ENCODE measurements around the gene ADGRL3.

The ADGRL3 gene

DNA sequence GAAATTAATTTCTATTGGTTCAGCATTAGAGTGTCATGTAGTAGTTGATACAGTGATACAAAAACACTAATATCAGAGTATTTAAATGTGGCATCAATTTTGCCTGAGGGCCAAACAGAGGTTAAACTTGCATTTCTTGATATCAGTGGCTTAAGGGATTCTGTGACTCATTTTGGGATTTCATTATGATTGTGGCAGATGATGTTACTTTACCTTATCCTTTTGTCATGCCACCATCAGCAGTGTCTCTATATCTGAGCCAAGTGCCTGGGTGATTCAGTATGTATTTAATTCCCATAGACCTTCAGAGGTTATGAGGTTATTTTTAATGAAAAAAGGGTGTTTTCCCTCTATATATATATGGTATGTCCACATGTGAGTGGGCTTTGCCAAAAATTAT lies 582.9 kb downstream of the ADGRL3 start:
- Histone ChIP-seq H3K4me1 (ENCODE audit: insufficient read depth, poor library complexity, severe bottlenecking) (no peaks in the 10 kb centered on the region), H3K36me3 (ENCODE audit: low read depth) (no peaks in the 10 kb centered on the region), H3K4me3 (ENCODE audit: severe bottlenecking) (no peak overlapping the region), H3K9me3 (ENCODE audit: severe bottlenecking) (no peaks in the 10 kb centered on the region), H3K27ac (ENCODE audit: poor library complexity, severe bottlenecking) (no peak overlapping the region), H3K27me3 (ENCODE audit: insufficient read depth, poor library complexity, severe bottlenecking) (no peaks in the 10 kb centered on the region)
- ATAC-seq (ENCODE audit: low read depth), result no peak
- TF ChIP-seq CTCF (IDR thresholded peaks at IDR 0.05; ENCODE audit: poor library complexity, severe bottlenecking), result no peak
- no peak for DNase-seq (ENCODE audit: low spot score)

DNA sequence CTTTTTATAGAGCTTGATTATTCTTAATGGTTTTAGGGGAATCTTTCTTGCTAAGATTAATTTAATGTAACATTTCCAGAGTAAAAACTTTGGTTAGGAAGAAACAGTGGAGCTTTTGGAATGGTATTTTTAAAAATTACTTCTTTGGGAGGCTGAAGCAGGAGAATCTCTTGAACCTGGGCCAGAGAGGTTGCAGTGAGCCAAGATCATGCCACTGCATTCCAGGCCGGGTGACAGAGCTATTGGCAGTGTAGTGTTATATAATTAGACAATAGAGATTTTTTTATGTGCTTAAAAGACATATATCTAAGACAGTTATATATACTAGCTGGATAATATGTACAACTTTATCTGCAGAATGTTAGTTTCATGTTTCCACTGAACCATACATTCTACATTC lies 585.6 kb downstream of the ADGRL3 start:
- H3K9me3 ChIP-seq (ENCODE audit: severe bottlenecking), result no peaks in the 10 kb centered on the region
- DNase-seq (ENCODE audit: low spot score), result no peak
- H3K4me1 ChIP-seq (ENCODE audit: insufficient read depth, poor library complexity, severe bottlenecking), result no peaks in the 10 kb centered on the region
- TF ChIP-seq CTCF (IDR thresholded peaks at IDR 0.05; ENCODE audit: poor library complexity, severe bottlenecking), result no peak
- no peaks in the 10 kb centered on the region for H3K27me3 ChIP-seq (ENCODE audit: insufficient read depth, poor library complexity, severe bottlenecking)
- H3K27ac ChIP-seq (ENCODE audit: poor library complexity, severe bottlenecking), result no peak overlapping the region
- H3K36me3 ChIP-seq (ENCODE audit: low read depth), result no peaks in the 10 kb centered on the region
- no peak for ATAC-seq (ENCODE audit: low read depth)
- no peak overlapping the region for H3K4me3 ChIP-seq (ENCODE audit: severe bottlenecking)

DNA sequence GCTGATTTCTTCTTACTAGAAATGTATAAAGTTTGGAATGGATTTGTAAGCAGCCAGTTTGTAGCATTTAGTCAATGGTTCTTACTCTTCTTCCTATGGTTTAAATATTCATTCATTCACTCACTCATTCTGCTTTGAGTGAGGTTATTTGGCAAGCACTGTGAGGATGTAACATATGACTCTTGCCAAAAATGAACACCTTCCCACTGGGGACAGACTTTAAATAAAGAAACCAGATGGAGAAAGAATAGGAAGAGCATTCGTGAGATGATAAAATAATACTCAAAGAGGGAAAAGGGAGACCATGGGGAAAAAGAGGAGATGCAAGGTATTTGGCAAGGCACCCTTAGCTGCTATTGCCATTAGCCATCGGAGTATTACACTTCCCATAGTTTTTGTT lies 586.1 kb downstream of the ADGRL3 start:
- Histone ChIP-seq H3K4me1 (ENCODE audit: insufficient read depth, poor library complexity, severe bottlenecking) (no peaks in the 10 kb centered on the region), H3K36me3 (ENCODE audit: low read depth) (no peaks in the 10 kb centered on the region), H3K9me3 (ENCODE audit: severe bottlenecking) (no peaks in the 10 kb centered on the region), H3K27me3 (ENCODE audit: insufficient read depth, poor library complexity, severe bottlenecking) (no peaks in the 10 kb centered on the region), H3K27ac (ENCODE audit: poor library complexity, severe bottlenecking) (no peak overlapping the region), H3K4me3 (ENCODE audit: severe bottlenecking) (no peak overlapping the region)
- no peak for DNase-seq (ENCODE audit: low spot score)
- TF ChIP-seq CTCF (IDR thresholded peaks at IDR 0.05; ENCODE audit: poor library complexity, severe bottlenecking), result no peak
- no peak for ATAC-seq (ENCODE audit: low read depth)

- H3K4me3 ChIP-seq (ENCODE audit: severe bottlenecking), result no peak overlapping the region
- no peaks in the 10 kb centered on the region for H3K36me3 ChIP-seq (ENCODE audit: low read depth)
- no peak for DNase-seq (ENCODE audit: low spot score)
- H3K27ac ChIP-seq (ENCODE audit: poor library complexity, severe bottlenecking), result no peak overlapping the region
- no peaks in the 10 kb centered on the region for H3K27me3 ChIP-seq (ENCODE audit: insufficient read depth, poor library complexity, severe bottlenecking)
- ATAC-seq (ENCODE audit: low read depth), result no peak
- H3K9me3 ChIP-seq (ENCODE audit: severe bottlenecking), result no peaks in the 10 kb centered on the region
- no peaks in the 10 kb centered on the region for H3K4me1 ChIP-seq (ENCODE audit: insufficient read depth, poor library complexity, severe bottlenecking)
- no peak for TF ChIP-seq CTCF (IDR thresholded peaks at IDR 0.05; ENCODE audit: poor library complexity, severe bottlenecking)
Measured at GRCh38 chr4:61795998-61796397, 595.9 kb downstream of the ADGRL3 start.

GRCh38 chr4:61799794-61800193 lies 599.7 kb downstream of the ADGRL3 start:
- Histone ChIP-seq H3K36me3 (ENCODE audit: low read depth) (no peaks in the 10 kb centered on the region), H3K27ac (ENCODE audit: poor library complexity, severe bottlenecking) (no peak overlapping the region), H3K4me1 (ENCODE audit: insufficient read depth, poor library complexity, severe bottlenecking) (no peaks in the 10 kb centered on the region), H3K9me3 (ENCODE audit: severe bottlenecking) (no peaks in the 10 kb centered on the region), H3K27me3 (ENCODE audit: insufficient read depth, poor library complexity, severe bottlenecking) (no peaks in the 10 kb centered on the region), H3K4me3 (ENCODE audit: severe bottlenecking) (no peak overlapping the region)
- TF ChIP-seq CTCF (IDR thresholded peaks at IDR 0.05; ENCODE audit: poor library complexity, severe bottlenecking), result no peak
- DNase-seq (ENCODE audit: low spot score), result no peak
- no peak for ATAC-seq (ENCODE audit: low read depth)

All from RWPE2 (cell line).